Ectodermal cell (in vitro differentiated cells): ENCODE results near the gene EYS.
"Not testable (repeated sequence)": the region's sequence is repeated elsewhere in the genome, so short reads cannot be mapped to it uniquely, and the experiment has no call there.

Source experiments
- H3K27ac ChIP-seq: 2 replicates; pipeline ENCODE4 v1.7.0; 2013; ENCODE audit warnings: mild to moderate bottlenecking, low read depth, low read length; ENCODE audit not compliant: insufficient read depth, poor library complexity, severe bottlenecking
- H3K27me3 ChIP-seq: 2 replicates; pipeline ENCODE4 v1.7.0; 2013; ENCODE audit warnings: mild to moderate bottlenecking, low read length; ENCODE audit not compliant: insufficient read depth, control insufficient read depth, poor library complexity, severe bottlenecking
- H3K36me3 ChIP-seq: one replicate; pipeline ENCODE4 v1.7.0; 2013; ENCODE audit warnings: low read length; ENCODE audit not compliant: control insufficient read depth, insufficient read depth
- H3K4me1 ChIP-seq: one replicate; pipeline ENCODE4 v1.7.0; 2013; ENCODE audit warnings: low read length; ENCODE audit not compliant: control insufficient read depth, insufficient read depth
- H3K4me3 ChIP-seq: 2 replicates; pipeline ENCODE4 v1.7.0; 2013; ENCODE audit warnings: low read depth, low read length, control low read depth; ENCODE audit not compliant: insufficient read depth
- H3K9me3 ChIP-seq: 2 replicates; pipeline ENCODE4 v1.7.0; 2013; ENCODE audit warnings: mild to moderate bottlenecking, low read length, moderate library complexity; ENCODE audit not compliant: control insufficient read depth
- WGBS, 2 experiments: methylation state at CpG; one replicate each; pipeline ENCODE4 v1.1.7; 2013; ENCODE audit warnings: missing lambda C conversion rate in 2 of 2; 5-methylcytosine and 5-hydroxymethylcytosine counted together

EYS gene

DNA sequence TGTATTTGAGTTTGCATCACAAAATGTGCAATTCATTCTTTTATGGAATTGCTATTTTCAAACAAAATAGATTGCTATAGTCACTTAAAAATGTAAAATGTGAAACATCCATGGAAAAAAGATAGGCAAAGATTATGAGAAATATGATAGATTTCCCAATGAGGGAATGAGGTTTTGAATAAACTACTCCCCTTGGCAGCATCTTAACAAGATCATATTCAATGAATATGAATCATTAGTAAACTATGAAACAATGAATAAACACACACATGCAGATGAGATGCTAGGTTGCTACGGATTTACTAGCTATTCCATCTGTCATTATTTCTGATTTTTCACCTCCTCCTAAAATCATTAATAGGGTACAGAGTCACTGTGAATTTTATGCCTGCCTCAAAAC lies 1669.6 kb downstream of the EYS start:
- H3K27ac ChIP-seq = no peak overlapping the region
- H3K4me1 ChIP-seq = no peaks in the 10 kb centered on the region
- H3K4me3 ChIP-seq = no peak overlapping the region
- WGBS, 2 experiments = 88 to 100% methylated on average over 1 of the region's 1 CpG
- H3K9me3 ChIP-seq = no peaks in the 10 kb centered on the region
- no peaks in the 10 kb centered on the region for H3K36me3 ChIP-seq
- no peaks in the 10 kb centered on the region for H3K27me3 ChIP-seq

DNA sequence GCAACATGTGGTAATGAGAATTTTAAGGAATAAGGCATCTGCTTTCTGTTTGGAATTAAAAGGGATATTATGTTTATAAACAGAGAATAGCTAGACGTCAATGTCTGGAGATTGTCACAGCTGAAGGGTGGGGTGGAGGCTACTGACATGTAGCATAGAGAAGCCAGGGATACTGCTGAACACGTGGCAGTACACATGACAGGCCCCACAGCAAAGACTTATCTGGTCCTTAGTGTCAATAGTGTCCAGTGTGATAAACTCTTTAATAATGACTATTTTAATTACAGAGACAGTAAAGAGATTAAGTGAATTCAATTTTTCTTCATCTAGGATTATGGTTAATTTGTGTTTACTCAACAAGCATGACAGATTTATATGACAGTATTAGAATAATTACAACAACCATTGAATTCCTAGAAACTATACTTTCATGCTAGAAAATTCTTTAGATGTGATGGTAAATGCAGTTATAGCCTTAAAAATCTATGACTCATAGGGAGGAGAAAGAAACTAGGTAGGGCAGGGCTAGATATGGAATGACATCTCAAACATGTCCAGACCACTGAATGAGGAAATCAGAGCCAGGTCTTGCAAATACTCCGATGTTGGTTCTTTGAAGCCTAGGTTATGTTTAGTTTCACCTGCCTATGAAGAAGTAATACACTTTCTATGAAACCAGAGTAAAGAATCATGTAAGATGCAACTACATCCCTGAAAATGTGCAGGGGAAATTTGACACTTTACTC lies 1671.9 kb downstream of the EYS start:
- WGBS, 2 experiments = 84 to 85% methylated on average over 3 of the region's 3 CpGs

GRCh38 chr6:64034291-64034690 lies 1672.7 kb downstream of the EYS start:
- Histone ChIP-seq H3K4me1 (no peaks in the 10 kb centered on the region), H3K9me3 (no peaks in the 10 kb centered on the region), H3K36me3 (no peaks in the 10 kb centered on the region), H3K27ac (no peak overlapping the region), H3K27me3 (no peaks in the 10 kb centered on the region), H3K4me3 (no peak overlapping the region)
- WGBS, 2 experiments = 93 to 97% methylated on average over 3 to 4 of the region's 4 CpGs

More for the DNA sequence above, 1671.9 kb downstream of the EYS start:
- no peaks in the 10 kb centered on the region for H3K36me3 ChIP-seq
- no peaks in the 10 kb centered on the region for H3K9me3 ChIP-seq
- no peak overlapping the region for H3K4me3 ChIP-seq
- H3K27ac ChIP-seq = no peak overlapping the region
- no peaks in the 10 kb centered on the region for H3K4me1 ChIP-seq
- H3K27me3 ChIP-seq = no peaks in the 10 kb centered on the region

GRCh38 chr6:64030950-64031618 lies 1675.9 kb downstream of the EYS start:
- H3K27ac ChIP-seq, H3K9me3 ChIP-seq, H3K4me3 ChIP-seq, H3K4me1 ChIP-seq, H3K36me3 ChIP-seq, H3K27me3 ChIP-seq: not testable (repeated sequence)
- 95 to 98% methylated on average over 21 of the region's 21 CpGs for WGBS, 2 experiments

DNA sequence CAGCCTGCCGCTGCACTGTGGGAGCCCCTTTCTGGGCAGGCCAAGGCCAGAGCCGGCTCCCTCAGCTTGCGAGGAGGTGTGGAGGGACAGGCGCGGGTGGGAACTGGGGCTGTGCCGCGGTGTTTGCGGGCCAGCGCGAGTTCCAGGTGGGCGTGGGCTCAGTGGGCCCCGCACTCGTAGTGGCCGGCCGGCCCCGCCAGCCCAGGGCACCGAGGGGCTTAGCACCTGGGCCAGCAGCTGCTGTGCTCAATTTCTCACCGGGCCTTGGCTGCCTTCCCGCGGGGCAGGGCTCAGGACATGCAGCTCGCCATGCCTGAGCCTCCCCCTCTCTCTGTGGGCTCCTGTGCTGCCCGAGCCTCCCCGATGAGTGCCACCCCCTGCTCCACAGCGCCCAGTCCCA lies 1683.3 kb downstream of the EYS start:
- no peaks in the 10 kb centered on the region for H3K4me1 ChIP-seq
- no peak overlapping the region for H3K27ac ChIP-seq
- no peak overlapping the region for H3K4me3 ChIP-seq
- no peaks in the 10 kb centered on the region for H3K27me3 ChIP-seq
- no peaks in the 10 kb centered on the region for H3K36me3 ChIP-seq
- H3K9me3 ChIP-seq = no peaks in the 10 kb centered on the region
- 95 to 96% methylated on average over 24 of the region's 24 CpGs for WGBS, 2 experiments

DNA sequence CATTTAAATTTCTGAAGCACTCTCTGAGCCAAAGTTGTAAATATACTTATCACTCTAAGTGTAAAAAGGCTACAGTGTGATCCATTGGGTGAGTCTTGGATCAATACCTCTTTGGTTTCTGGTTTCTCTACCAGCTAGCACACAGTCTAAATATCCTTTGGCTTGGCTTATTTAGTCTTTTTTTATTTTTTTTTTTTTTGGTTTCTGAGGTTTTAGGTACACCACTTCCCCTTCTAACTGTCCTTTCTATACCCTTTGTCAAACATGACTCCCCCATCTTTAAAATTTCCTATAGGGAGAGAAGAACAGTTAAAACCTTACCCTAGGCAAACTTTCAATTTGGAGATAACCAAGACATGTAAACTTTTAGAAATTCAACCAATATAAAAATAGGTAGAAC lies 1692.4 kb downstream of the EYS start:
- no peaks in the 10 kb centered on the region for H3K9me3 ChIP-seq
- H3K4me1 ChIP-seq = no peaks in the 10 kb centered on the region
- no peak overlapping the region for H3K4me3 ChIP-seq
- H3K36me3 ChIP-seq = no peaks in the 10 kb centered on the region
- no peaks in the 10 kb centered on the region for H3K27me3 ChIP-seq
- no peak overlapping the region for H3K27ac ChIP-seq

DNA sequence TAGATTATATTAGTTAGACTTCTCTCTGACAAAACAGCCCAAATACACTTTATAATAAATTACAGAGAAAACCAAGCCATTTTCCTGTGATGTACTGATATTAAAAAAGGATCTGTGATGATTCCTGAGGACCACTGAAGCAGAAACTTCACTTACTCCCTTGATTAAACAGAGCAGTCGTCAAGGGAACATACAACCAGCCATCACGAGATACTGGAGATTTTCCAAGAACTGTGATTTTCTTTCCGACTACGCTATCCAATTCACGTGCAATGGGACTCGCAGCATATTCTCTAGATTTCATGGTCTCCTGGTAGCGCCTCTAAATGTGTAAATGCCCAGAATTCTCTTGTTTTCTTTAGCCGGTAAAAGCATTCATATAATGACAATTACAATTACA lies 1694.0 kb downstream of the EYS start:
- 92 to 94% methylated on average over 8 of the region's 8 CpGs for WGBS, 2 experiments
- no peaks in the 10 kb centered on the region for H3K9me3 ChIP-seq
- no peak overlapping the region for H3K4me3 ChIP-seq
- H3K27me3 ChIP-seq = no peaks in the 10 kb centered on the region
- H3K36me3 ChIP-seq = no peaks in the 10 kb centered on the region
- H3K4me1 ChIP-seq = no peaks in the 10 kb centered on the region
- H3K27ac ChIP-seq = no peak overlapping the region

DNA sequence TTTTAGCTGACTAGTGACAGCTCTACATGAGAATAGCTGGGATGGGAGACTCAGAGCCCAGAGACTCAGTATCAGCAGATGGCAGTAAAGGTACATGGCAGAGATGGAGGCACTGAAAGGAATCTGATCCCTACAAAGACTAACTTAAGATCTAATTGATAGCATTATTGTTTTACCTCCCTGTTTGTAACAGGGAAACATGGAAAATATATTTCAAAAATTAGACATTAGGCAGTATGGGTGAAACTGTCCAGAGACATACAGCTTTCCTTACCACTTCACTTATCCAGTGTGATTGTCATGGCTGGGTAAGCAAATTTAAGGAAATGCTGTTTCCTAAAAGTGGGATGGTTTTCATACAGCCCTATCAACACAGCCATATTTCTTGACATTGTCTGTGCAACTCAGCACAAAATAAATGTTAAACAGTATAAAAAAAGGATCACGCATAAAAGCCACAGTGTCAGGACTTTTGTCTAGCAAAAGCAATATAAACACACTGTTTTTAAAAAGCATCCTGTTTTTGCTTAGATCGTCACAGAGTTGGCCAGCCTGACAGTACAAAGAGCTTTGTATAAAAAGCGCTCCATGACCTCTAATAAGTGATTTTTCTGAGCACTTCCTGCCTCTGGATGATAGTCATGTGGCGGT lies 1694.5 kb downstream of the EYS start:
- Histone ChIP-seq H3K36me3 (no peaks in the 10 kb centered on the region), H3K9me3 (no peaks in the 10 kb centered on the region), H3K4me3 (no peak overlapping the region), H3K27me3 (no peaks in the 10 kb centered on the region), H3K27ac (no peak overlapping the region), H3K4me1 (no peaks in the 10 kb centered on the region)
- WGBS, 2 experiments = 95% methylated on average over 4 of the region's 4 CpGs

- Histone ChIP-seq H3K27me3 (no peaks in the 10 kb centered on the region), H3K27ac (no peak overlapping the region), H3K4me1 (no peaks in the 10 kb centered on the region), H3K4me3 (no peak overlapping the region), H3K9me3 (no peaks in the 10 kb centered on the region), H3K36me3 (no peaks in the 10 kb centered on the region)
- 89 to 98% methylated on average over 3 of the region's 3 CpGs for WGBS, 2 experiments
Observed at GRCh38 chr6:64010666-64011065, 1696.4 kb downstream of the EYS start.

DNA sequence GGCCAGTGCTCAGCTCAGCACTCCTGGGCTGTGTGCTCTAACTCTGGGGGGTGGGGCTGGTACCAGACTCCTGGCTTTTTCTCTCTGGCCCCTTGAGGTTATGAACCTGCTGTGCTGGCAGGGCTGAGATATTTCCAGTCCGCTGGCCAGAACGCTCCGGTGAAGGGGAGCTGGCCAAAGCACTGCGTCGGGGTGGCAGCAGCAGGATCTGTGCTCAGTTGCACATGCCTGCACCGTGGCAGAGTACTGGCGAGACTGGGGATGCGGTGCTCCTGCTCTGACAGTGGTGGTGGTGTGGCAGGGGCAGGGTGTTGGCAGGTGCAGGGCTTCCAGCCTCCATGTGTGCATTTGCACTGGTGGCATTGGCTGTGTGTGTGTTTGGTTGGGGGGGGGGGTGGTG lies 1697.0 kb downstream of the EYS start:
- WGBS, 2 experiments = 94% methylated on average over 8 of the region's 8 CpGs
- H3K27me3 ChIP-seq = no peaks in the 10 kb centered on the region
- H3K4me3 ChIP-seq = no peak overlapping the region
- H3K36me3 ChIP-seq = no peaks in the 10 kb centered on the region
- no peaks in the 10 kb centered on the region for H3K4me1 ChIP-seq
- H3K27ac ChIP-seq = no peak overlapping the region
- no peaks in the 10 kb centered on the region for H3K9me3 ChIP-seq
